GM23338 (cell line): Measurements from ENCODE around the gene DGKG. TPM values are rescaled to one million over a fixed set of nuclear protein-coding genes. Genes with fewer than 3 reads are reported as not detected.

ENCODE experiments used
- ATAC-seq: fragments of 200-7000 bp; cut with Tn5 transposase; 3 replicates; pipeline ENCODE4 v1.9.1; 2020
- DNase-seq: peaks from one replicate; pipeline ENCODE4 v3.0.0-alpha.2; 2015; ENCODE audit warnings: low spot score
- H2AFZ ChIP-seq: fragments of 200-600 bp; sonication (generic); 2 replicates; pipeline ENCODE4 v1.8.0; 2016; ENCODE audit warnings: antibody characterized with exemption, mild to moderate bottlenecking, moderate library complexity
- H3F3A ChIP-seq: fragments of 200-600 bp; sonication (generic); replicated peaks from 2 replicates; pipeline ENCODE4 v1.8.0; 2017; ENCODE audit warnings: antibody characterized with exemption, mixed run types, low read depth
- H3K27ac ChIP-seq: fragments of 200-600 bp; sonication (generic); 2 replicates; pipeline ENCODE4 v1.6.1; 2016; ENCODE audit warnings: low read depth
- H3K27me3 ChIP-seq: fragments of 200-600 bp; sonication (generic); 2 replicates; pipeline ENCODE4 v1.8.0; 2016; ENCODE audit warnings: mild to moderate bottlenecking, mixed run types, moderate library complexity; ENCODE audit not compliant: insufficient read depth
- H3K36me3 ChIP-seq: fragments of 200-600 bp; sonication (generic); 2 replicates; pipeline ENCODE4 v1.8.0; 2016; ENCODE audit warnings: mild to moderate bottlenecking; ENCODE audit not compliant: insufficient read depth
- H3K4me1 ChIP-seq: fragments of 200-600 bp; sonication (generic); 2 replicates; pipeline ENCODE4 v1.8.0; 2016; ENCODE audit warnings: mild to moderate bottlenecking, moderate library complexity; ENCODE audit not compliant: insufficient read depth
- H3K4me2 ChIP-seq: fragments of 200-600 bp; sonication (generic); 2 replicates; pipeline ENCODE4 v1.7.1; 2017; ENCODE audit warnings: mixed run types
- H3K4me3 ChIP-seq: fragments of 200-600 bp; sonication (generic); 2 replicates; pipeline ENCODE4 v1.6.1; 2016; ENCODE audit warnings: mixed run types
- H3K79me2 ChIP-seq: fragments of 200-600 bp; sonication (generic); replicated peaks from 2 replicates; pipeline ENCODE4 v1.8.0; 2017; ENCODE audit warnings: mild to moderate bottlenecking; ENCODE audit not compliant: insufficient read depth
- H3K9me2 ChIP-seq: fragments of 200-600 bp; sonication (generic); 2 replicates; pipeline ENCODE4 v1.8.0; 2017; ENCODE audit not compliant: insufficient read depth
- H4K20me1 ChIP-seq: fragments of 200-600 bp; sonication (generic); replicated peaks from 2 replicates; pipeline ENCODE4 v1.8.0; 2017; ENCODE audit warnings: mild to moderate bottlenecking; ENCODE audit not compliant: insufficient read depth
- H3K27ac Mint-ChIP-seq: 2 replicates; pipeline ENCODE4 v1.8.0; 2020; ENCODE audit warnings: inconsistent platforms, mild to moderate bottlenecking, moderate library complexity, mixed read lengths
- H3K27me3 Mint-ChIP-seq: 3 replicates; pipeline ENCODE4 v1.8.0; 2022; ENCODE audit warnings: low read depth, mild to moderate bottlenecking, moderate library complexity, mixed read lengths, inconsistent platforms; ENCODE audit not compliant: insufficient read depth, poor library complexity
- H3K36me3 Mint-ChIP-seq: 3 replicates; pipeline ENCODE4 v1.8.0; 2021; ENCODE audit warnings: low read depth, mild to moderate bottlenecking, inconsistent platforms, moderate library complexity, mixed read lengths
- H3K4me1 Mint-ChIP-seq: 3 replicates; pipeline ENCODE4 v1.8.0; 2020; ENCODE audit warnings: mild to moderate bottlenecking, inconsistent platforms, mixed read lengths
- H3K4me3 Mint-ChIP-seq: 3 replicates; pipeline ENCODE4 v1.8.0; 2021; ENCODE audit warnings: moderate library complexity, mild to moderate bottlenecking, inconsistent platforms, mixed read lengths
- H3K9me3 Mint-ChIP-seq: 3 replicates; pipeline ENCODE4 v1.8.0; 2020; ENCODE audit warnings: moderate library complexity, mild to moderate bottlenecking, inconsistent platforms, mixed read lengths
- CREB1 ChIP-seq: fragments of 250-450 bp; sonication (Bioruptor Pico); IDR thresholded peaks from 2 replicates; pipeline ENCODE4 v1.5.0; 2020; ENCODE audit warnings: low read depth, mild to moderate bottlenecking, moderate library complexity
- JUNB ChIP-seq: IDR thresholded peaks from one replicate; pipeline ENCODE4 v1.6.1; 2016; ENCODE audit warnings: antibody characterized with exemption; ENCODE audit not compliant: unreplicated experiment
- NANOG ChIP-seq: IDR thresholded peaks from 2 replicates; pipeline ENCODE4 v1.6.1; 2016; ENCODE audit warnings: antibody characterized with exemption, borderline replicate concordance
- POLR2AphosphoS5 ChIP-seq: IDR thresholded peaks from 2 replicates; pipeline ENCODE4 v1.6.1; 2016; ENCODE audit warnings: antibody characterized with exemption, low read depth
- STAT1 ChIP-seq: IDR thresholded peaks from one replicate; pipeline ENCODE4 v1.6.1; 2016; ENCODE audit warnings: antibody characterized with exemption; ENCODE audit not compliant: unreplicated experiment
- ZNF114 ChIP-seq: fragments of 250-450 bp; sonication (Bioruptor Pico); IDR thresholded peaks from 2 replicates; pipeline ENCODE4 v1.5.0; 2020; ENCODE audit warnings: mild to moderate bottlenecking, moderate library complexity
- ZNF331 ChIP-seq: fragments of 250-450 bp; sonication (Bioruptor Pico); IDR thresholded peaks from 2 replicates; pipeline ENCODE4 v1.5.0; 2020; ENCODE audit warnings: low read depth, mild to moderate bottlenecking, moderate library complexity
- polyA plus RNA-seq: library from polyadenylated mRNA; unstranded; fragments of >200 nt; fragmentation: Nextera tagmentation; extraction: Ambion mirVana; gene quantifications from 2 replicates; pipeline ENCODE4 v1.2.1, GENCODE V29; 2016
- total RNA-seq: library from RNA; depleted of rRNA; stranded (reverse); fragments of >200 nt; shearing (Covaris generic); gene quantifications from 2 replicates; pipeline ENCODE4 v1.2.3, GENCODE V29; 2014
- TF ChIP-seq, protein P1 (sequence below): IDR thresholded peaks from one replicate; pipeline ENCODE4 v1.6.1; 2018; ENCODE audit warnings: antibody characterized with exemption; ENCODE audit not compliant: unreplicated experiment

DGKG gene
- total and polyA plus RNA-seq, 2 experiments from 2014 or later, result 0.14 to 0.31 TPM

DNA sequence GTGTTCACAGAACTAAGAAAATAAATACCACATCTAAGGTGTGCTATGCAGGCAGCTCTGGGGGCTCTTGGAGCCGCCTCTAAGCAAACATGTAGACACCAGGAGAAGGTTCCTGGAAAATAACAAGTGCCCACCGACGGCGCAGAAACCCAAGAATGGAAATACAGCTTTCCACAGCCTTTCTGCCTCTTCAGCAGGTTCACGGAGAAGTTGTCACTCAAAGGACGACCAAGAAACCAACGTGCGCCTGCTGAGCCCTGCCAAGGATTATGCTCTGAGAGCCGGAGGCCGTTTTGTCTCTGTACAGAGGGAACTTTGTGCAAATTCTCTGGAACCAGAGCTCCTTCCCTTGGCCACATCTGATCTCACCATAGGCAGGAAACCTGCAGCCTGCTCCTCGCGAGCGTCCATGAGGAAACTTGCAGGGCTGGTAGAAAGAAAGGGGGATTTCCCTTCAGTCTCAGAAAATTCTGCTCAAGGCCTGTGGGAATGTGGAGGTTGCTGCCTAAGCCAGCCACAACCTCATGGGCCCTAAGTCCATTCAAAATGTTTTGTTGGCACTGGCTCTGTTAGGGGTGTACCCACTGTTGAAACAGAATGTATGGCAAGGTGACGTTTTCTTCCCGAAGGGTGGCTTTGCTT lies 212.6 kb downstream of the DGKG start:
- no peak overlapping the region for H3K4me3 Mint-ChIP-seq
- Histone ChIP-seq H3K27me3 (no peaks in the 10 kb centered on the region), H3K4me3 (no peak overlapping the region), H3K4me2 (no peak overlapping the region), H3F3A (no peaks in the 10 kb centered on the region), H3K4me1 (no peaks in the 10 kb centered on the region), H2AFZ (no peak overlapping the region), H3K27ac (no peak overlapping the region), H3K36me3 (no peaks in the 10 kb centered on the region), H3K9me2 (no peaks in the 10 kb centered on the region), H4K20me1 (no peaks in the 10 kb centered on the region), H3K79me2 (no peaks in the 10 kb centered on the region)
- no peak for DNase-seq
- TF ChIP-seq ZNF331 (CRISPR knock-in tag), result peak; percentile 57
- TF ChIP-seq JUNB, result no peak
- TF ChIP-seq, protein P1, sequence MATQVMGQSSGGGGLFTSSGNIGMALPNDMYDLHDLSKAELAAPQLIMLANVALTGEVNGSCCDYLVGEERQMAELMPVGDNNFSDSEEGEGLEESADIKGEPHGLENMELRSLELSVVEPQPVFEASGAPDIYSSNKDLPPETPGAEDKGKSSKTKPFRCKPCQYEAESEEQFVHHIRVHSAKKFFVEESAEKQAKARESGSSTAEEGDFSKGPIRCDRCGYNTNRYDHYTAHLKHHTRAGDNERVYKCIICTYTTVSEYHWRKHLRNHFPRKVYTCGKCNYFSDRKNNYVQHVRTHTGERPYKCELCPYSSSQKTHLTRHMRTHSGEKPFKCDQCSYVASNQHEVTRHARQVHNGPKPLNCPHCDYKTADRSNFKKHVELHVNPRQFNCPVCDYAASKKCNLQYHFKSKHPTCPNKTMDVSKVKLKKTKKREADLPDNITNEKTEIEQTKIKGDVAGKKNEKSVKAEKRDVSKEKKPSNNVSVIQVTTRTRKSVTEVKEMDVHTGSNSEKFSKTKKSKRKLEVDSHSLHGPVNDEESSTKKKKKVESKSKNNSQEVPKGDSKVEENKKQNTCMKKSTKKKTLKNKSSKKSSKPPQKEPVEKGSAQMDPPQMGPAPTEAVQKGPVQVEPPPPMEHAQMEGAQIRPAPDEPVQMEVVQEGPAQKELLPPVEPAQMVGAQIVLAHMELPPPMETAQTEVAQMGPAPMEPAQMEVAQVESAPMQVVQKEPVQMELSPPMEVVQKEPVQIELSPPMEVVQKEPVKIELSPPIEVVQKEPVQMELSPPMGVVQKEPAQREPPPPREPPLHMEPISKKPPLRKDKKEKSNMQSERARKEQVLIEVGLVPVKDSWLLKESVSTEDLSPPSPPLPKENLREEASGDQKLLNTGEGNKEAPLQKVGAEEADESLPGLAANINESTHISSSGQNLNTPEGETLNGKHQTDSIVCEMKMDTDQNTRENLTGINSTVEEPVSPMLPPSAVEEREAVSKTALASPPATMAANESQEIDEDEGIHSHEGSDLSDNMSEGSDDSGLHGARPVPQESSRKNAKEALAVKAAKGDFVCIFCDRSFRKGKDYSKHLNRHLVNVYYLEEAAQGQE, result no peak
- no peak for TF ChIP-seq NANOG
- TF ChIP-seq STAT1, result no peak
- no peak for ATAC-seq
- H3K9me3 Mint-ChIP-seq, result no peaks in the 10 kb centered on the region
- no peak overlapping the region for H3K27ac Mint-ChIP-seq
- H3K27me3 Mint-ChIP-seq, result peaks cover 8% of the 10 kb centered on the region
- H3K4me1 Mint-ChIP-seq, result peaks cover 6% of the 10 kb centered on the region; the same call in 2 of the 3 replicates
- H3K36me3 Mint-ChIP-seq, result no peaks in the 10 kb centered on the region

DNA sequence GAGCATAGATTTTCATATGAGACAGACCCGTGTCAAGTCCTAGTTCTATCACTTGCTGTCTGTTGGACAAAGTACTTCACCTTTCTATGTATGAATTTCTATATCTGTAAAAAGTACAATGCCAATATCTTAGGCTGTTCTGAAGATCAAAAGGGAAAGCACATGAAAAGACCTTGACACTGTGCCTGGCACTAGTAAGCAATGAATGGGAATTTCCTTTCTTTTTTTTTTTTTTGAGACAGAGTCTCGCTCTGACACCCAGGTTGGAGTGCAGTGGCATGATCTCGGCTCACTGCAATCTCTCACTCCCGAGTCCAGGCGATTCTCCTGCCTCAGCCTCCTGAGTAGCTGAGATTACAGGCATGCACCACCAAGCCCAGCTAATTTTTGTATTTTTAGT lies 217.8 kb downstream of the DGKG start:
- H3K4me1 Mint-ChIP-seq, result peaks cover 13% of the 10 kb centered on the region
- DNase-seq (no peak), ATAC-seq (no peak)
- TF ChIP-seq POLR2AphosphoS5 (no peak), CREB1 (CRISPR knock-in tag) (no peak), ZNF114 (CRISPR knock-in tag) (no peak), NANOG (no peak)
- H3K27ac ChIP-seq, result no peak overlapping the region
- no peak overlapping the region for H2AFZ ChIP-seq
- peaks cover 6% of the 10 kb centered on the region; the same call in 1 of the 2 replicates for H3K4me1 ChIP-seq
- no peaks in the 10 kb centered on the region for H3K27me3 Mint-ChIP-seq
- H3K27me3 ChIP-seq, result no peaks in the 10 kb centered on the region
- H3K9me2 ChIP-seq, result no peaks in the 10 kb centered on the region
- no peaks in the 10 kb centered on the region for H3K9me3 Mint-ChIP-seq
- H3K27ac Mint-ChIP-seq, result no peak overlapping the region
- no peaks in the 10 kb centered on the region for H3K36me3 Mint-ChIP-seq
- H3K79me2 ChIP-seq, result no peaks in the 10 kb centered on the region
- H3K36me3 ChIP-seq, result no peaks in the 10 kb centered on the region
- no peaks in the 10 kb centered on the region for H3F3A ChIP-seq
- no peak overlapping the region for H3K4me3 ChIP-seq
- no peak overlapping the region for H3K4me2 ChIP-seq
- no peaks in the 10 kb centered on the region for H4K20me1 ChIP-seq
- no peak overlapping the region for H3K4me3 Mint-ChIP-seq
